ENCODE results near the gene GMPR2. TPM values are rescaled to one million over a fixed set of nuclear protein-coding genes. Genes with fewer than 3 reads are reported as not detected.
A peak's percentile ranks its signal among the peaks of the same experiment; 100 is the strongest.

The GMPR2 gene
- polyA plus RNA-seq, 5 donors, result 92.7 to 120 (median 114) TPM

DNA sequence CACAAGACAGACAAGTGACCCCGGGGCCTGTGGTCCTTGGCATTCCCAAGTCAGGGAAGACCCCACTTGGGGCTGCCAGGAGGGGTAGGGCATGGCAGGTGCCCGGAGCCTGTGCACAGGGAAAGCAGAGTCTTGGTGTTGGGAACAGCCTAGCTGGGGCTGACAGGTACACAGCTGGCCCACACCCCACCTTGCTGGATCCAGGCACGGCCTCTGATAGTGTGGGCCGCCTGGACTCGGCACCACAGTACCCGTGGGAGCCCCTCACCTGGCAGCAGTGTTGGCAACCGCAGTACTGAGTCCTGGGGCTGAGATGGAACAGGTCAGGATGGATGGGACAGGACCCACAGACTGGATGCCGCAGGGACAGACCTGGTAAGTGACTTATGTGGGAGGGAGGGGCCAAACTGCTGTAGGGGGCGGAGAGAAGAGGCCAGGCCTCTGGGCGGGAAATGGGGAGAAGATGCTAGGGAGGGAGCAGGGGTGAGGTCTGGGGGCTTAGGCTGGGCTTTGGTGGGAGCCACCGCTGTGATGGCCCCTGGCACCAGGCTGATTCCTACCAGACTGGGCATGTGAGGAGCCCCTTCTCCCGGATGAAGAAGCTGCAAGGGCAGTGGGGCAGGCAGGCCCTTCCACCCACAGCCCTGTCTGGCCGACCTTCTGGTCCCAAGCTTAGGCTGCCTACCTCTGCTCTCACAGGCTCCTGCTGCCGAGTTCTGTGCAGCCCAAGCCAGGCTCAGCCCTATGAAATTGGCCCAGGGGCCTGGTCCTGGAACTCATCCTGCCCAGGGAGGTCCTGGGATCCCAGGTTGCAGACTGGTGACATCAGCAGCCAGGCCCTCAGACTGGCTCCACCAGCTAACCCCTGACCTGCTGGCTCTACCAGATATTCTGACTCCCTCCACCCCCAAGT lies 30.3 kb downstream of the GMPR2 start, which contains the start of gene TGM1:
TGM1 (minus strand) TSS at position 357 of the 913 bp plus-strand sequence. CDS start 825 bp downstream, outside the sequence.
- DNase-seq, result no peak

DNA sequence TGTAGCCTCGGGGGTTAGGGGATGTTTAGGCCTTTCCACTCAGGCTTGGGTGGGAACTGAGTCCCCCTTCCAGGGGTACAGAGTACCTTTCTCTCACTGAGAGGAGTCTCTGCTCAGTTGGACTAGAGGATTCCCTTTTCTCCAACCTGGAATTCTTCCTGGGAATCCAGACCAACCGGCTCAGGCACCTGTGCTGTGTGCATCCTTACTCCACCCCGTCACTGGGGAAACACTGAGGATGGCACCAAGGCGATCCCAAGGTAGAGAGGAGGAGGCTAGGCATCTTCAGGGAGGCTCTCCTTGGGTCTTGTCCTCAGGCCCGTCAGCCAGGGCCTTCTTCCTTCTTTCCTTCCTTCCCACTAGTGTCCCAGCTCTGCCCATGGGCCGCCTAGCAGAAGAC lies 31.1 kb downstream of the GMPR2 start:
- DNase-seq, result no peak

DNA sequence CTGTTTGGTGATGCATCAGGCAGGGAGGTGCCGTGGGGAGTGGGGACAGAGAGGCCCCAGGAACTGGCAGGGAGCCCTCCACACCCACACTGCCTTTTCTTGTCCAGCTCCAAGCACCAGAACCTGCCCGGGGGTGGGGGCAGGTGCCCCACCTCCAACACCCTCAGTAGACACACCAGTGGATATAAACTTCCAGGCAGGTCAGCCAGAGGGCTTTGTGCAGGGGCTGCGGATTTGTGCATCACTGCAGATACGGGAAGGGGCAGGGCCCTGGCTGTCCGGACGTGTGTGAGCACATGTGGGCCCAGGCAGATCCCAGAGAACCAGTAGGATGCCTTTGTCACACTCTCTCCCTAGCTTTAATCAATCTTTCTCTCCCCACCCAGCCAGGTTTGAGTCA lies 31.6 kb downstream of the GMPR2 start:
- DNase-seq, result no peak

DNA sequence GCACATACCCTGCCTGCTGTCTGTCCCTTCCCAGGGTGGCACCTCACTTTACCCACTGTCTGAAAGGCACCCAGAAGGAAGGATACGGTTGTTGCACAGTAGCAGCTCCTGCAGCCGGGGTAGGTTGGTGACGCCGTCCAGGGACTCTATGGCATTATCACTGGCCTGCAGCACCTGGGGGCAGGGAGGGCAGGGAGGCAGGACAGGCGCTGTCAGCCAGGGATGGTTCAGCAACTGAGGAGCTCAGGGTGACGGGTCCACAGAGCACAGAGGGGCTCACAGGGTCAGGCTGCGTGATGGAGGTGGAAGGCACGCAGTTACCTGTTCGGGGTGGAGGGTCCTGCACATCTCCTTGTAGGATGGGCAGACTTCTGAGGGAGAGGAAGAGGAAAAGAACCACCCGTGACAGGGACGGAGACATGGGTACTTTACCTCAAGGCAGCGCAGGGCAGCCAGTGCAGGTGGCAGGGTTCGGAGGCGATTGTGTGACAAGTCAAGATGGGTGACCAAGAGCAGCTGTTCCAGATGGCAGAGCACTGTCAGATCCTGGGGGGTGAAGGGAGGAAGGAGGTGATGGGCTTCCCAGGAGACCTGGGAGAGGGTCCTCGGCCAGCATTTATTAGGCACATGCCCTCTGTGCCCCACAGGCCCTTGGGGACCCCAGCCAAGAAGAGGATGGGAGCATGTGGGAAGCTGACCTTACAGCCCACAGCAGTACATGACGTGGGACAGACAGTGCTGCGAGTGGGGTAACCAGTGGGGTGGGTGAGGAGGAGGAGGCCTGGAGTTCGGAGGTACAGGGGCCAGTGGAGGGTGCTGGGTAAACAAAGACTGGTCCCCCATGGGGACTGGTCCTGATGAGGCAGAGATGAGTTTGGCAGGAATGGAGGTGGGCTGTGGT lies 33.9 kb downstream of the GMPR2 start:
- DNase-seq, result no peak

DNA sequence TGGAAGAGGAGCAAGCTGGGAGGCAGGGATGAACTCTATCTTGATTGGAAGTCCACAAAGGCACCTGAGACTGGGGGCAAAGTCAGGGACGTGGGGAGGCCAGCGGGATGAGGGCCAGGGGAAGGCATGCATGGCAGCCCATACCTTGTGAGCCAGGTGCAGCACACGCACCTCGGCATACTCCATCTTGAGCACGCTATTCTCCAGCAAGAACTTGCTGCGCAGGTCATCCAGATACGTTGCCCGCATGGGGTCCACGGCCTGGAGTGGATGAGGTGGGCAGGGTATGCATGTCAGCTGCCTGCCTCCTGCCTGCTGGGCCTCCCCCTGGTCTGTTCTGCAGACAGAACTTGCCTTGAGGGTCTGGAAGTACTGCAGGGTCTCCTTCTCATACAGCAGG lies 34.8 kb downstream of the GMPR2 start:
- DNase-seq, result no peak

DNA sequence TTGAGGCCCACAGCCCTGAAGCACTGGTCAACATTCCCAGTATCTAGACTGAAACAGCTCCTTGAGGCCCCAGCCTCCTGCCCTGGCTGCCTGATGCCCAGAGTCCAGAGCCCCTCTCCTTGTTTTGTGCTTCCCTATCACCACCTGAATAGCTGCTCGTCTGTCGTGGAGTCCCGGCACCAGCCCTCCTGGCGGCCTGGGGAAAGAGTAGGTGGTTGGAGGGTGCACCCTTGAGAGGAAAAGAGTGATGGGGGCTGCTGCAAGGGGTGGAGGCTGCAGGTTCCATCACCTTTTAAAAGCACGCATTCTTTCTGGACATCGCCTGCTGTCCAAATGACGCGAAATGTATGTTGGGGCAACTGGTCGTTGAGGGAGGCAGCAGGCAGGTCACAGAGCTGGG lies 35.5 kb downstream of the GMPR2 start:
- DNase-seq, result no peak

DNA sequence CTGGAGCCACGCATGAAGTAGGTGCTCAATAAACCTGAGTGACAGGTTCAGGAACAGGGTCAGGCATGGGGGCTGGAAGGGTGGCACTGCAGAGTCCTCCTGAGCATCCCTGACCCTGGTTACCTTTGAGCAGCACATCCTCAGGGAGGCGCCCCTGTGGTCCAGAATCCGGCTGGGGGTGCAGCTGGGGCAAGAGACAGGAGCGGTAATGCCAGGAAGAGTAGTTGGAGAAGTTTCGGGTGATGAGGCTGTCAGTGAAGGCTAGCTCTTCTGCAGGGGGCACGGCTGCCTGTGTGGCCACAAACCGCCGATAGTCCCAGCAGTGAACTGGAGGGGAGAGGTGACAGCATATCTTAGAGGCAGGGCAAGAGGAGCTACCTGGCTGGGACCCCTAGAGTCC lies 36.6 kb downstream of the GMPR2 start:
- DNase-seq, result no peak

DNA sequence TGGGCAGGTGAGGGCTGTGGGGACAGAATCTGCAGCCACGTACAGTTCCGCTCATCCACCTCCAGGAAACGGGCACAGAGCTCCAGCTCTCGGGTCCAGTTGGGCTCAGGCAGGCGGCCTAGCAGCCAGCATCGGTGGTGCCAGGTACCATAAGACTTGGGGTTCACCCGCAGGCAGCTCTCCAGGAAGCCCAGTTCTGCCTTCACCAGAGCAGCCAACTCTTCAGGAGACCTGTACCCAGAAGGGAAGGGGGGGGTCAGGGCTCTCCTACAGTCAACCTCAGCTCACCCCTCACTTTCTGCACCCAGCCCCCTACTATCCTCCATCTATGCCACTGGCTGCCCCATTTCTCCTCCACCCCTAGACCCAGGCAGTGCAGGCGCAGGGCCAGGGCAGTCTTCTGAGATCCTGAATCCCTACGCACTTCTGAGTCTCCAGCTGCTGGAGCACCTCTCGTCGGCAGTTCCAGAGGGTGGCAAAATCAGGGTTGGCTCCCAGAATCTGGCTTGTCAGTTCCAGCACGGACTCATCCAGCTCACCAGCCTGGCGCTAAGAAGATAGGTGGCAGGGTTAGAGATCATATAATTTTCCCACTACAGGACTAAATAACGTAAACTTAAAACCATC lies 37.3 kb downstream of the GMPR2 start:
- DNase-seq, result no peak

DNA sequence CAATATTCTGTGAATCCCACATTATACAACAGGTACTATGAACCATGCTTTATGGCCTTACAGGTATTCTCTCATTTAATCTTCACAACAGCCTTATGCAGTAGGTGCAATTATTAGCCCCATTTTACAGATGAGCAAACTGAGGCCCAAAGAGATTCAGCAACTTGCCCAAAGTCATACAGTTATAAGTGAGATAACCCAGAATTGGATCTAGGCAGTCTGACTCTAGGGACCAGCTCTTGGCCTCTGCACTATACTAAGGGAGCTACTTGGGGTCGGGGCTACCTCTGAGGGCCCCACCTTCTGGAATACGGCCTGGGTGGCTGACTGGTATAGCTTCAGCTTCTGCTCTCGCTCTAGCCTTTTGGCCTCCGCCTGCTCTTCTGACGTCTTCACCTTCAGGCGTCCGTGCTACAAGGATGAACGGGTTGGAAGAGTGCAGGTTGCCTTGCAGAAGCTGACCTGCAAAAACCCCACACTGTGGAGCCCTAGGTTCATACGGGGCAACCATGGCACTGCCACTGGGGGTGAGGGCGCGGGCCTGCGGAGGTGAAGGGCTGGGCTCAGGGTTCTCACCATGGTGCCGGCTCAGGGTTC lies 37.9 kb downstream of the GMPR2 start:
- no peak for DNase-seq

DNA sequence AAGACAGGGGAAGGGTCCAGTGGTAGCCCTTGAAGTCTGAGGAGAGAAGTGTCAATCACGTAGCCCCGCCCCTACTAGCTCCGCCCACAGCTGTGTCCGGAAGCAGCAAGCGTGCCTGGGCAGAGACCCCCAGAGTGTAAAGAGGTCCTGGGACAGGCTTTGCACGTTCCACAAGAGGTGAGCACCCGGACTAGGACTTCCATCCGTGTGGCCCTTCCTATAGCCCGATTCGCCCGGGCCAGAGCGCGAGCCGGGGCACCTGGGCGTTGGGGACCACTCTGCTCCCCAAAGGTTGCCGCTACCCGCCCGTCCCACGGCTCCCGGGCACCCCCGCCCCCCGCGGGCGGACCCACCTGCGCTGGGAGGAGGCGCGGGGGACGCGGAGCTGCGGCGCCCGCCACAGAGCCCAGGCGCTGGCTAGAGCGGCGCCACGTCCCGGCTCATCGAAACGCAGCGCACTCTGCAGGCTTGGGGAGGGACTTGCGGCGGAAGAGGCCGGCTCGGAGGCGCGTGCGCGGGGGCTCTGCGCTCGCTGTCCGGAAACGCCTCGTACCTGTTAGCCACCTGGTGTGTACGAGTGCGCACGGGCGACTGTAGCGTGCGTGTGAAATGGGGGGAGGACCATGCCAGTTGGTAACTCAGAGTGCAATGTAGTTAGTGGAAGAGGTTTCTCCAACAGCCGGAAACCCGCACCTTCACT lies 38.6 kb downstream of the GMPR2 start, which contains the start of gene RABGGTA:
RABGGTA (minus strand) TSS at position 464 of the 700 bp plus-strand sequence. CDS start 482 bp downstream, outside the sequence.
- DNase-seq, result peak; percentile 82 to 83

DNA sequence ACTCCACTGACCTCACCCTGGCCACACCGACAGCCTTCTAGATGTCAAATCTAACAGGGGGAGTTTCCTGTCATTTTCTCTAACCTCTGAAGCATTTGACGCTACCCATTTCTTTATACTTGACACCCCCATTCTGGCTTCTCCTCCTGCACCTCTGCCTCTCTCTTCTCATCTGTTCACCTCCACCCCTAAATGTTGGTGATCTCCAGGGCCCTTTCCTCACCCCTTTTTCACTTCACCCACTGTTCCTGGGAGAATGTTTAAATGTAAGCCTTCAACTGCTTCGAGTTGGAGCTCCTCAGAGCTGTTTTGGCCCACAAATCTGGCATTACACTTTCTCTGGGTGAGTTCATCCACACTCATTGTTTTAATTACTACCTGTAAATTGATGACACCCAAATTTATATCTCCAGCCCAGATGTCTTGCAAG lies 39.1 kb downstream of the GMPR2 start:
- peak in 1 of 2 donors; percentile 28 for DNase-seq

DNA sequence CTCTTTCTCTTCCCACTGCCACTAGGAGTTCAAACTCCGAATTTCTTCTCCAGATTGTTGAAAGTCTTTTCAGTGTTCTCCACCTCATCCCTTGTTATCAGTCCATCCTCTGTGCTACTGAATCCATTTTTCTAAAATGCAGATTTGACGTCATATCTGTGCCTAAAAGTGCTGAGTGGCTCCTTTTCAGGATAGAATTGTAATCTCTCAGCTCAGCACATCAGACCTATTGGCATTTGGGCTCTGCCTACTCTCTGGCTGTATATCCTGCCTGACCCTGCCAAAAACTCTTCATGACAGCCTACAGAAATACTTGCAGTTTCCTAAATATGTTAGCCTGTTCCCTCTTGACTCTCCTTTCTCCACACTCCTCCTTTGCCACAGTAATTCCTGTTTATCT lies 39.7 kb downstream of the GMPR2 start:
- no peak for DNase-seq

DNA sequence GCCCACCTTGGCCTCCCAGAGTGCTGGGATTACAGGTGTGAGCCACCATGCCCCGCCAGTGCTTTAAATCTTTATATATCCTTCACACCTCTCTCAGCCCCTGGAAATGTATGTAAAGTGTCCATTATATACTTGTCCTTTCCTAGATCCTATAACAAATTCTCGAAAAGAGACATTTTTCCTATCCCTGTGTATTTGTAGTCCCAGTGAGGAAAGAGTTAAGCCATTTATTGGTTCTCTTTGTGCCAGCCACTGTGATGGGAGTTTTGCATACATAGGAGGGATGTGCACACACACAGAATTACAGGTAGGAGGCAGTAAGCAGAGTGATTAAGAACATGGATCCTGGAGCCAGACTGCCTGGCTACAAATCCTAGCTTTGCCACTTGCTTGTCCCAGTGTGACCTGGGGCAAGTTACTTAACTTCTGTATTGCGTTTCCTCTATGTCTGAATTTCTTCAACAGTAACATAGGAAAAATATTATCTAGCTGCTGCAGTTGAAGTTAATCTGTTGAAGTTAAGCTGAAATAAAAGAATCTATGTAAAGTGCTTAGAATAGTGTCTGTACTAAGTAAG lies 40.8 kb downstream of the GMPR2 start:
- DNase-seq, result no peak

DNA sequence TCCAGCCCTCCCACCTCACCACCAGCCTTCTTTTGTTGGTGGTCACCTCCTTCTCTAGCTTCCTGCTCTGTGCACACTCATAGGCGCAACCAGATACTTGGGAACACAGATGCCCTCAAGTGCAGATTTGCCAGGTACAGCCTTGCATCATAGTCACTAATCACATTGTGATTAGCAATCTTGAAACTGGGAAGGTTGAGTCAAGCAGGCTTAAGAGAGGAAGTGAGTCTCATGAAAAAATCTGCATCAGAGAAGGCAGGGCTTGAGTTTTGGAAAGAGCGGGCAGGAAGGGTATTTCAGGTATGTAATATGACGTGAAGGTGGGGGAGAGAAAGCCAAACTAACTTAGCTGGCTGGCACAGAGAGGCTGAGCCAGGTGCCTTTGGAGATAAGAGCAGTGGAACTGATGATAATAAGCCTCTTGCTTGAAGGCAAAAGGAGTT lies 41.4 kb downstream of the GMPR2 start:
- peak; percentile 21 to 25 for DNase-seq

DNA sequence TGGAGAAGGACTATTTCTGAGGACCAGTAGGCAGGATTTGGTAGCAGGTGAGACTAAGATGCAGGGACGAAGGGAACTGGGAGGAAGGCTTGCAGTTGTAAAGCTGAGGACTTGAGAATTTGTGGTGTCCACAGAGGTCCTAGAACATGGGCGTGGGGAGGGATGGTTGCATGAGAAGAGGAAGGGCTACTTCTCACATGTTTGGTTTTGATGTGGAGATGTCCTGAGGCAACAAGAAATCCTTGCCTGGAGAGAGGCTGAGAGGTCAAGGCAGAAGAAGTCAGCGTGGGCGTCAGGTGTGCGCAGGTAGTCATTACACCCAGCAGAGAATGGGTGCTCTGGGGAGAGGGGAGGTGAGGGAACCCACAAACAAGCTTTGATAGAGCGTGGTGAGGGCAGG lies 44.3 kb downstream of the GMPR2 start:
- DNase-seq, result no peak

DNA sequence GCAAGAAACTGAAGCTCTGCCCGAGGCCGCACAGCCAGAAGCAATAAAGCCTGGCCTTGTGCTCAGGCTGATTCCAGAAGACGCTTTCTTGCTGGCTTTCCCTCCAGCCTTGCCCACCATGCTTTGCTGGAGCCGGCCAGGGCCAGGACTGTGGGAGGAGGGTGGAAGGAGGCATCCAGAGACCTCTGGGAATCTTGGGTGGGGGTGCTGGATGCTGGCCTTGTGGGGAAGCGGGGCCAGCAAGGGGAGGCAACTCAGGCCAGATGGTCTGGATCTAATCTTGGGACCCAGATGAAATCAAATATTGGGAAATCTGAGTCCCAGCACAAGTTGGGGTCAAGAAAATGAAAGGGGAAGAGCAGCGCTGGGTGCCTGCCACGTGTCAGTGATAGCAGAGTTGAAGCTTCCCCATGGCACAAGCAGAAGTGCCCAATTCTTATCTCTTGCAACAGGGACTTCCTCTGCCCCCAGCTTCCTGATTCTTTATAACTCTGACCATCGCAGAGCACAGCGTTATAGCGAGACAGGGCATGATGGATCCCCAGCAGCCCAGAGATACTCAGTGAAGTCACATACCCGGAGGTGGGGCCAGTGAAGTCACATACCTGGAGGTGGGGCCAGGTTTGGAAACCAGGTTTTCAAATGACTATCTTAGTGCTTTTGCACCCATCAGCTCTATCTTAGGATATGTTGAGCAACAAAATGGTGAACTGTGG lies 45.0 kb downstream of the GMPR2 start:
- DNase-seq, result no peak

DNA sequence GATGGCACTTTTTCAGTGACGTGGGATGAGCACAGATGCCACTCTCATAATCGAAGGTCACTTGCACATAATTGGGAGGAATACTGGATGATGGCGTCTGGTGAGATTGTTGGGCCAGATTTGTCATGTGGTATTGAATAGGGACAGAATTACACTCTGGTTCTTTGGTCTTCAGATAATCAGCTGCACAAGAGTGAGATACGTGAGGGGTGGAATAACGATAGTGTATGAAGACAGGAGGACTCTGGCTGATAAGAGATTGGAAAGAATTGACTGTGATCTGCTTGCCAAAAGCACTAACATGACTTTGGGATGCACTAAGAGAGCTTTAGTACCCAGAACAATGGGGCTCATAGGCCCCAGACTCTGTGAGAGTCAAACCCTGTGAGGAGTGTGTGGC lies 45.7 kb downstream of the GMPR2 start:
- DNase-seq, result no peak

DNA sequence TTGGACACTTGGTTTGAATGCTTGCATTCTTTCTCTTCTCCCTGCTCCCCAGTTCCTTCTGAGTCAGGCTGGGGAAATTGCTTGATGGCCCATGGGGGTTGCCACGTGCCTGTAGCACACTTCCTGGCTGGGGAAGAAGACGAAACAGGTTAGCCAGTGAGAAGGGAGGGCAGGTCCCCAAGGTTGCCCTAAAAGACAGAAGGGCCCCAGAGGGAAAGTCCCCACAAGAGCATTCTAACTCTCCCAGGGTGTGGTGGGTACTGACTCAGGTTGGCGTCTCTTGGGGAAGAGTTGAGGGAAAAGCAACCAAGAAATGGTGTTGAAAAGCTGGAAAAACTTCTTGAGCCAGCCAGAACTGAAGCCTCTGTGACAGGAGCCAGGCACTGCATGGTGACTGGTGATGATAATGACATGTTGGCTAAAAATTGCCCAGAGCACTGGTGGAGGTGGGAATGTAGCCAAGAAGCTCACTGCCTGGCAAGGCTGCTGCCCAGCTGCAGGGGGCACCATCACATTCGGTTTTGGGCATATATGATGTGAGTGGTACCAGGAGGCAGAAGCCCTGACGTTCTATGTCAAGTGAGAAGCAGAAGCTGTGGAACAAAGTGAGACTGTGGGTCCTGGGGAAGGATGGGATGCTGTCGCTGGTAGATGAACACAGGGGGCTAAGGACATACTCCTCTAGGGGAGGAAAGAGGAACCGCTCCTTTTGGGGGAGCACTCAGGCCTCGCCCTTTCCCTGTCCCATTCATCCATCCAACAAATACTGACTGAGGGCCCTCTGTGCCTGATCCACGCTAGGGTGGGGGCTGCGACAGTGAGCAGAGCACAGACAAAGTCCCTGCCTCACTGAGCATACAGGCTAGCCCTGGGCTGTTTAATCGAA lies 46.8 kb downstream of the GMPR2 start:
- DNase-seq, result no peak

All from right lung (tissue), 5 donors.